HepG2 (cell line): ENCODE measurements around the gene EIF4A3. TPM values are rescaled to one million over a fixed set of nuclear protein-coding genes. Genes with fewer than 3 reads are reported as not detected.

ENCODE experiments used
- ATAC-seq: fragments of 200-7000 bp; cut with Tn5 transposase; 3 replicates; pipeline ENCODE4 v1.9.1; 2020; ENCODE audit warnings: mild to moderate bottlenecking, moderate library complexity
- BruUV-seq: library from RNA; stranded (reverse); fragments of 400-500 nt; replicated peaks from 2 replicates; lab custom pipeline; 2021; lab: Mats Ljungman, UMichigan
- CTCF ChIA-PET: fragments of 300-600 bp; formaldehyde crosslinking; extraction: SDS; loops from one replicate; lab custom pipeline; 2021; ENCODE audit warnings: low total read pairs, inconsistent platforms, low intra/inter-chr PET ratio; lab: Yijun Ruan, JAX
- POLR2A ChIA-PET: fragments of 350-600 bp; sonication (Branson Sonifier 250); formaldehyde crosslinking; loops from one replicate; lab custom pipeline; 2020; ENCODE audit warnings: antibody characterized with exemption, inconsistent platforms; lab: Yijun Ruan, JAX
- DNase-seq: peaks from one replicate; pipeline ENCODE4 v3.0.0-alpha.2; 2015; ENCODE audit warnings: low spot score
- FAIRE-seq: peaks from 3 replicates; lab custom pipeline; 2011; peaks lifted over from hg19 to GRCh38; lab: Jason Lieb, UNC
- H2AFZ ChIP-seq: one replicate; pipeline ENCODE4 v1.6.1; 2011; ENCODE audit warnings: low read length, inconsistent platforms
- H3K27ac ChIP-seq: fragments of 300-600 bp; 3 replicates; pipeline ENCODE4 v1.8.0; 2011; ENCODE audit warnings: mixed run types, mild to moderate bottlenecking, mixed read lengths, low read length, inconsistent platforms; ENCODE audit not compliant: insufficient read depth; ENCODE audit errors: extremely low read length
- H3K27me3 ChIP-seq, 2 experiments: fragments of 200-600 bp in 1 of 2; 2 replicates in 1 of 2; 3 replicates in 1 of 2; pipeline versions ENCODE4 v1.6.0 to v1.8.0; 2011; ENCODE audit warnings: low read length in 2 of 2, mild to moderate bottlenecking in 2 of 2, moderate library complexity in 2 of 2, inconsistent platforms in 1 of 2; ENCODE audit not compliant: insufficient read depth in 2 of 2, control insufficient read depth in 1 of 2
- H3K36me3 ChIP-seq, 2 experiments: fragments of 200-600 bp in 1 of 2; replicated peaks in 1 of 2; 2 replicates in 1 of 2; 3 replicates in 1 of 2; pipeline versions ENCODE4 v1.5.1 to v1.8.0; 2011; ENCODE audit warnings: low read length in 2 of 2, inconsistent platforms in 1 of 2; ENCODE audit not compliant: insufficient read depth in 2 of 2, control insufficient read depth in 1 of 2
- H3K4me1 ChIP-seq: 2 replicates; pipeline ENCODE4 v1.5.1; 2012; ENCODE audit warnings: low read length, inconsistent platforms; ENCODE audit not compliant: insufficient read depth
- H3K4me2 ChIP-seq: 2 replicates; pipeline ENCODE4 v1.6.0; 2011; ENCODE audit warnings: low read depth, low read length, inconsistent platforms
- H3K4me3 ChIP-seq, 3 experiments: fragments of 200-600 bp in 1 of 3; sonication (generic), shearing (Covaris generic) in 1 of 3; replicated peaks in 1 of 3; 2 replicates each; pipeline ENCODE4 v1.5.1; 2011 to 2016; ENCODE audit warnings: low read length in 3 of 3, inconsistent platforms in 2 of 3, low read depth in 2 of 3, mild to moderate bottlenecking in 2 of 3, control low read depth in 1 of 3, mixed read lengths in 1 of 3; ENCODE audit not compliant: insufficient read depth in 1 of 3
- H3K79me2 ChIP-seq: one replicate; pipeline ENCODE4 v1.6.1; 2011; ENCODE audit warnings: low read length, inconsistent platforms; ENCODE audit not compliant: insufficient read depth
- H3K9ac ChIP-seq: 2 replicates; pipeline ENCODE4 v1.6.0; 2011; ENCODE audit warnings: mild to moderate bottlenecking, low read depth, low read length, inconsistent platforms; ENCODE audit not compliant: insufficient read depth
- H3K9me3 ChIP-seq: 2 replicates; pipeline ENCODE4 v1.5.1; 2012; ENCODE audit warnings: mild to moderate bottlenecking, low read length
- H4K20me1 ChIP-seq: 2 replicates; pipeline ENCODE4 v1.6.0; 2011; ENCODE audit warnings: inconsistent platforms, mild to moderate bottlenecking, low read length, moderate library complexity; ENCODE audit not compliant: insufficient read depth
- AGO1 ChIP-seq: fragments of 200-400 bp; formaldehyde crosslinking; IDR thresholded peaks from 2 replicates; pipeline ENCODE4 v1.6.1; 2017; ENCODE audit warnings: mild to moderate bottlenecking, low read depth, low read length, moderate library complexity; ENCODE audit not compliant: poor library complexity, severe bottlenecking
- ELF1 ChIP-seq: sonication (generic); formaldehyde crosslinking; IDR thresholded peaks from 2 replicates; pipeline ENCODE4 v1.4.0; 2020; ENCODE audit warnings: missing genetic modification reagents
- FOXP4 ChIP-seq: sonication (generic); formaldehyde crosslinking; IDR thresholded peaks from 2 replicates; pipeline ENCODE4 v1.4.0; 2020; ENCODE audit warnings: missing genetic modification reagents
- NFYC ChIP-seq: IDR thresholded peaks from 2 replicates; pipeline ENCODE4 v1.6.1; 2016; ENCODE audit warnings: missing genetic modification reagents, missing compliant biosample characterization
- PLSCR1 ChIP-seq: sonication (generic); formaldehyde crosslinking; IDR thresholded peaks from 2 replicates; pipeline ENCODE4 v1.5.0; 2020; ENCODE audit warnings: missing genetic modification reagents, mild to moderate bottlenecking, borderline replicate concordance
- TSC22D2 ChIP-seq: sonication (generic); formaldehyde crosslinking; IDR thresholded peaks from 2 replicates; pipeline ENCODE4 v1.5.1; 2020; ENCODE audit warnings: missing genetic modification reagents, mild to moderate bottlenecking, borderline replicate concordance
- U2AF1 ChIP-seq: fragments of 200-400 bp; formaldehyde crosslinking; optimal IDR thresholded peaks from 2 replicates; pipeline ENCODE3; 2017; ENCODE audit warnings: mild to moderate bottlenecking, low read depth, low read length
- ZBTB7A ChIP-seq: sonication (generic); formaldehyde crosslinking; IDR thresholded peaks from 2 replicates; pipeline ENCODE4 v1.8.0; 2022; ENCODE audit warnings: mild to moderate bottlenecking, missing genetic modification reagents
- ZFP90 ChIP-seq: sonication (generic); formaldehyde crosslinking; IDR thresholded peaks from 2 replicates; pipeline ENCODE4 v1.8.0; 2022; ENCODE audit warnings: missing genetic modification reagents, mild to moderate bottlenecking, inconsistent platforms, borderline replicate concordance
- ZNF768 ChIP-seq: sonication (generic); formaldehyde crosslinking; IDR thresholded peaks from 2 replicates; pipeline ENCODE4 v1.4.0; 2020; ENCODE audit warnings: missing genetic modification reagents
- WGBS: methylation state at CpG from one replicate; pipeline ENCODE4 v1.1.6; 2017; ENCODE audit warnings: low lambda C conversion rate; 5-methylcytosine and 5-hydroxymethylcytosine counted together
- in situ Hi-C: cut with HindIII; loops from 2 replicates; pipeline ENCODE4 v1.10.0; 2017; ENCODE audit warnings: low pct_unique_long_range_greater_than_20kb; ENCODE audit not compliant: extremely low pct_ligation_motif_present
- intact Hi-C: fragments of 100-400 bp; cut with micrococcal nuclease; formaldehyde crosslinking; loops from one replicate; pipeline ENCODE4 v1.10.0; 2022; ENCODE audit not compliant: unreplicated experiment
- polyA plus RNA-seq, 8 experiments: library from polyadenylated mRNA; depleted of rRNA in 3 of 8; stranded (reverse) in 7 of 8; unstranded in 1 of 8; fragments of >200 nt; fragmentation: Illumina TruSeq in 4 of 8; extraction: Trizol in 4 of 8; gene quantifications; 2 replicates each; pipeline versions ENCODE4 v1.2.1 to v1.2.3, GENCODE V29; 2011 to 2016; ENCODE audit warnings: low read depth in 4 of 8, missing spikeins in 1 of 8, mixed read lengths in 1 of 8; ENCODE audit not compliant: insufficient read depth in 1 of 8
- total RNA-seq, 5 experiments: library from RNA; depleted of rRNA; stranded (reverse); fragments of >200 nt; fragmentation: Illumina TruSeq; extraction: Trizol; gene quantifications; 2 replicates each; pipeline ENCODE4 v1.2.3, GENCODE V29; 2016; ENCODE audit warnings: low read depth in 1 of 5

Gene EIF4A3
- total and polyA plus RNA-seq, 2 of the 13 experiments (the other 11 are each of a cell fraction or from before 2014, with no cell fraction given) = 145 to 187 TPM

GRCh38 chr17:80166446-80166845 is 19.5 kb upstream of the EIF4A3 start:
- no peak overlapping the region for H2AFZ ChIP-seq
- no peak for FAIRE-seq
- H3K9me3 ChIP-seq = no peaks in the 10 kb centered on the region
- no peak overlapping the region for H3K27ac ChIP-seq
- no peak overlapping the region for H3K9ac ChIP-seq
- no peaks in the 10 kb centered on the region for H4K20me1 ChIP-seq
- ChIA-PET CTCF (no interaction called here), POLR2A (no interaction called here)
- H3K4me1 ChIP-seq = no peaks in the 10 kb centered on the region
- H3K36me3 ChIP-seq = no peaks in the 10 kb centered on the region
- H3K4me2 ChIP-seq = no peak overlapping the region
- WGBS = 11% methylated on average over 4 of the region's 6 CpGs
- intact Hi-C loops = no loop called here
- H3K27me3 ChIP-seq = peaks cover 0 to 33% of the 10 kb centered on the region in 2 experiments; a peak in 3 of 5 replicates
- BruUV-seq = no TSS peak
- peak; percentile 45; the same call in 2 of the 3 replicates for ATAC-seq
- no peak overlapping the region for H3K4me3 ChIP-seq
- no peaks in the 10 kb centered on the region for H3K79me2 ChIP-seq
- TF ChIP-seq ELF1 (CRISPR knock-in tag) = no peak
- no peak for TF ChIP-seq ZFP90 (CRISPR knock-in tag)
- TF ChIP-seq TSC22D2 (CRISPR knock-in tag) = no peak
- no peak for TF ChIP-seq NFYC (CRISPR knock-in tag)
- no peak for TF ChIP-seq PLSCR1 (CRISPR knock-in tag)
- no peak for TF ChIP-seq AGO1
- no peak for TF ChIP-seq U2AF1
- no peak for TF ChIP-seq ZNF768 (CRISPR knock-in tag)
- TF ChIP-seq FOXP4 (CRISPR knock-in tag) = no peak
- TF ChIP-seq ZBTB7A (CRISPR knock-in tag) = no peak
- TF ChIP-seq, all 625 proteins: peak for 0
- no peak for DNase-seq
- in situ Hi-C loops = no loop called here
